NK-92 (cell line): ENCODE results near the gene GZF1.
A peak's percentile ranks its signal among the peaks of the same experiment; 100 is the strongest.

Experiments used
- DNase-seq: peaks from one replicate; lab custom pipeline; 2025; ENCODE audit not compliant: unreplicated experiment; lab: John Stamatoyannopoulos, UW

GZF1 gene

DNA sequence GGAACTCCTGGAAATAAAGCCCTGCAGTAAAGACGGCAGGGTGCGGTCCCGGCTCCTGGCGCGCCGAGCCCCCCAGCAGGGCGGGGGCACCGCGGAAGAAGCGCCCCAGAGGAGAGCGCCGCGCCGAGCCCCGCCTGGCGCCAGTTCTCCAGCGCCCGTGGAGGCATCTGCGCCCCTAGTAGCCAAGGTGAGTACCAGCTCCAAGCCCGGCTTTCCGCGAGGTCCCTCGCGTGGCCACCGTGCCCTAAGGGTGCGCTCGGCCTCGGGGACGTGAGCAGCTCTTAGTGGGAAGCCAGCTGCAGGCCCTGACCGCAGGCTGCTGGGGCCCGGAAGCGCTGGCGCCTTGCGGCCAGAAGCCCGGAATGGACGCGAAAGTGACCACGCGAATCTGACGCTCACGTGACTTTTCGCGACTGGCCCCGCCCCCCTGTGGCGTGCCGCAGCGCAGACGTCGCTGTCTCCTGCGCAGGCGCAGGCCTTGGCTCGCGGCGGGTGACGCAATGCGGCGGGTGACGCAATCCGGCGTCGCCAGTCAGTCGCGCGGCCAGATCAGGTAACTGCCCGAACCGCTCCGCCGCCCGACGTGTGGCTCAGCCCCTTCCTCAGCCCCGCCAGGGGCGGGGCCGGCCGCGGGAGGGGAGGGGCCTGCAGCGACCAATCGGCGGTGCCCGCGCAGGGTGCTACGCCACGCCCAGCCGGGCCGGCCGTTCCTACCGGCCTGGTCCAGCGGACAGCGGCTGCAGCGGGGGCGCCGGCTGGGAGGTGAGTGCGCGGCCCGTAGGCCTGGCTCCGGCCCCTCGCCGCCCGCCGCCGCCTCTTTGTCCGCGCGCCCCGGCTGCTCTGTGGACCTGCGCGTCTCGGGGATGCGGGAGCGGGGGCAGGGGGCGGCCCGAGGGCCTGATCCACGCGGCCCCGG lies at the start of gene GZF1:
Gene GZF1, plus strand, starts transcription at position 707 of the 916 bp plus-strand sequence. CDS start 2,202 bp downstream, outside the sequence.
- peak; percentile 82 for DNase-seq

DNA sequence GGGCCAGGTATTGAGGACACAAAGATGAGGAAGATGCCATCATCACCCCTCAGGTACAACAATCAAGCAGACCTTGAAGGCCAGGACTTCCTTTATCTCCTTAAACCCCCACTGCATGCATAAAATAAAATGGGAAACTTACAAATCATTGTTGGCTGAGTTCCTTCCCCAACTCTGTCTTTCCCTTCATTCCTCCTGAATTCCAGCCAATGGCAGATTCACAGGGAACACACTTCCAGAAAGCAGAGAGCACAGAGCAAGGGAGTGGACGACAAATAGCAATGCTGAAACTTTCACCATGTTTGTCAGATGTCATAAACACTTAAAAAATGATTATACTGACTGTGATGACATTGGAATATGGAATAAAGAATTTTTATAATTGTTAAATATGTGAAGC lies 48.7 kb upstream of the GZF1 start:
- no peak for DNase-seq

DNA sequence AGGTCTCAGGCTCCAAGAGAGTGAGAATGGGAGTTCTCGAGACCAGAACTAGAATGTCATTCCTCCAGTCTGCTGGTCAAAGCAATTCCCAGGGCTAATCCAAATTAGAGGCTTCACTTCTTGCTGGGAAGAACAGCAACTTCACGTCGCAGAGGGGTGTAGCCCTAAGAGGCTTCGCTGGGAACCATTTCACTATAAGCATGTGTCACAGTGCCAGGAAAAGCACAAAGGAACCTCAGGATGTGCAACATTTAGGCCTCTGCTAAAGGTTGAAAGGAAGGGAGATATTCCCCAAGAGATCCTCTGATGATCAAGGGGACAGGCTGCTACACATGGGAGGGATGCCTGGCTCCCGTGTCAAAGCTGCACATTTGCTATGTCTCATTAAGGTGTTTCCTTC lies 47.3 kb upstream of the GZF1 start:
- no peak for DNase-seq

DNA sequence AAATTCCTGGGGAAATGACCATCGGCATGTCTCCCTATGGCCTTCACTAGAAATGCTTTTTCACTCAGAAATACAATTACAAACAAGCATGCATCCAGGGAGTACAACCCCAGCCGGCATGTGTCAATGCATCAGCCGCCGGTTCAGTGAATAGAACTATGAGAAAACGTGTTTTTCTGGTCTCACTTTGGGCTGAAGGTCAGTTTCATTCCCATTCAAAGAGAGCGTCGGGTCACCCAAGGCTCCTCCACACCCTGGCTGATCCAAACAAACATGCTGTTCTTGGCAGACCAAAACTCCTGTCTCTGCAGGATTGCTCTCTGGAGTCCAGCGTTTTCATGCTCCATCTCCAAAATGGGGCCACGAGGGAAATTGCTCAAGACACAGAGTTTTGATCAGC lies 46.9 kb upstream of the GZF1 start:
- DNase-seq: no peak

DNA sequence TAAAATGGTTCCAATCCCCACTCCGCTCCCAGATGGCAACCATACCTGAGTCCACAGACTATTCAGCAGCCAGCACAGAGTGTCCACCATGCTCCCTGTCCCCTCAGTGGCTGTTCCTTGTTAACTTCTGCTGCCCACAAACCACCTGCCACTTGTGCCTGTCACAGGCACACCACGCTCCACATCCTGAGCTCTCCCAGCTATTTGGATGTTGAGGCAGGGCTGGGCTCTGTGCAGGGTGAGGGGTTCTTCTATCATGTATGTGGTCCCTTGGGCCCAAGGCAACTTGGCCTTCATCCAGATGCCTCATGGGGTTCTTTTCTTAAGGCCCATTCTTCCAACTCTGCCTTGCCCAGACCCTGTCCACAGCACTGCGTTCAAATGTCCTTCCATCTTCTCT lies 45.4 kb upstream of the GZF1 start:
- no peak for DNase-seq

DNA sequence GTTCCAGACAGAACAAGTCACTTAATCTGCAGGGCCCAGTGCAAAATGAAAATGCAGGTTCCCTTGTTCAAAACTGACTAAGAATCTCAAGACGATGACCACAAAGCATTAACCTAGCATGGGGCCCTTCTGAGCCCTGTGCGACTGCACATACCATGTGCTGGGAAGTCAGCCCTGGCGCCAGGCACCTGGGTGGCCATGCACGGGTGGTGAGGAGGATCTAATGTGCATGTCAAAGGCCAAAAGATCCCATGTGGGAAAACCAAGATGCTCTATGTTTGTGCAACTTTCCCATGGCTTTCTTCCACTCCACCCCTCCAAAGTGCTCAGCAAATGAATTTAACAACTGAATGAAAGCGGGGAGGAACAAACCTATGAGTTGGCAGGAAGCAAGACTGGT lies 44.9 kb upstream of the GZF1 start:
- DNase-seq: no peak

DNA sequence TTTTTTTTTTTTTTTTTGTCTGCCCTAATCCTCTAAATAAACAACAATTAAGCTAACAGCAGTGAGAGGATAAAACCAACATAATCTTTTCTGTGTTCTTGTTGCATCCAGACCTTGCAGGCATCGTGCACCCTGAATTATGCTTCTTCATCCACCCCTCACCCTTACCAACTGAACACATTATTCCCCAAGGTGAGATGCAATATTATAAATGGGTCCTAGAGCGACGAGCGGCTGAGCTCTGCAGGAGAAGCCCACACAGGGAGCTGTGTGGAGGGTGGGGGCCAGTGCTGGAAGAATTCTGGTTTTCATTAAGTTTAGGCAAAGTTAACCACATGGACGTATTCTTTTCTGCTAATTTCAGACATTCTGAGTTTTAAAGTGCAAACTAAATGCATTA lies 43.6 kb upstream of the GZF1 start:
- DNase-seq: no peak

DNA sequence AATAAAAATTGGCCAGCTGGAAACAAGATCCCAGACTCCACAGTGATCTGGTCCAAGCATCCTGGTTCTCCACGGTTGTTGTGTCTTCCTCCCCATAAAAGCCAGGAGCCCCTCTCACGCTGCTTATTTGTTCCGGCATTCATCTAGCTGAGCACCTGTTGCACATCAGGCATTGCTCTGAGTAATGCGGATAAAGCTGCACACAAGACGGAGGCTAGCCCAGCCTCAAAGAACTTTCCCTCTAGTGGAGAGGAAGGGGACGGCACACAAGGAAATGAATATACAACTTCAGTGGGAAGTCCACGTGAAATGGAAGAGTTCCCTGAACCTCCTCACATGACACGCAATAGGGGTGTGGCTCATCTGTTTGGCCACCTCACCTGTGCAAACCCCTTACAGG lies 41.7 kb upstream of the GZF1 start:
- no peak for DNase-seq

DNA sequence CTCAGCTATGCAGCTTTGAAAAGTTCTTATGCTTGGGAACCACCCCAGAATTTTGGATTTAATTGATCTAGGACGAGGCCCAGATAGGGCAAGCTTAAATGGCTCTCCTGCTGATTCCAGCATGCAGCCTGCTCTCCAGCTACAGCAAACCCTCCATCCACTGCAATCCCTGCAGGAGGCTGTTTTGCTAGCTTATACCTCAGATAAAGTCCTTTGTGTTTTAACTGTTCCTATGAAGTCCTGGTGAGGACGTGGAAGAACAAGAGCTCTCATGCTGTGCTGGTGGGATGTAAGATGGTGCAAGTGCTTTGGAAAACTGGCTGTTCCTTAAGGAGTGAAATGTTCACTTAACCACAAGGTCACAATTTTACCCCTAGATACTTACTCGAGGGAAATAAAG lies 36.9 kb upstream of the GZF1 start:
- no peak for DNase-seq

DNA sequence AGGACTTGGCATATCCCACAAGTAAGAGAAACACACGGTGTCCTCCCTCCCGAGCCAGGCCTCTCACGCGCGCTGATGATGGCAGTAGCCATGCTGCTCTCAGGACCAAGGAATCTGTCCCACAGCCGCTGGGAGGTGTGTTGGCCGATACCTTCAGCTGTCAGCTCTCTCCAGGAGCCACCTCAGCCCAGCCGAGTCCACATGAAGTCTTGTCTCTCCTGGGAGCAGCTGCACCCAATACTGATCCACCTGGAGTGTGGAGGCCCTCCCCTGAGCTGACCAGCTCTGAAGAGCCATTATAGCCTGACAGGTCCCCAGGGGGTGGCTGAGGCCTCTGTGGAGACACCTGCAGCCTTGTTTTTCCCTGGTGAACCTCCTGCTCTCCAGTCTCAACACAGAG lies 35.2 kb upstream of the GZF1 start:
- no peak for DNase-seq

DNA sequence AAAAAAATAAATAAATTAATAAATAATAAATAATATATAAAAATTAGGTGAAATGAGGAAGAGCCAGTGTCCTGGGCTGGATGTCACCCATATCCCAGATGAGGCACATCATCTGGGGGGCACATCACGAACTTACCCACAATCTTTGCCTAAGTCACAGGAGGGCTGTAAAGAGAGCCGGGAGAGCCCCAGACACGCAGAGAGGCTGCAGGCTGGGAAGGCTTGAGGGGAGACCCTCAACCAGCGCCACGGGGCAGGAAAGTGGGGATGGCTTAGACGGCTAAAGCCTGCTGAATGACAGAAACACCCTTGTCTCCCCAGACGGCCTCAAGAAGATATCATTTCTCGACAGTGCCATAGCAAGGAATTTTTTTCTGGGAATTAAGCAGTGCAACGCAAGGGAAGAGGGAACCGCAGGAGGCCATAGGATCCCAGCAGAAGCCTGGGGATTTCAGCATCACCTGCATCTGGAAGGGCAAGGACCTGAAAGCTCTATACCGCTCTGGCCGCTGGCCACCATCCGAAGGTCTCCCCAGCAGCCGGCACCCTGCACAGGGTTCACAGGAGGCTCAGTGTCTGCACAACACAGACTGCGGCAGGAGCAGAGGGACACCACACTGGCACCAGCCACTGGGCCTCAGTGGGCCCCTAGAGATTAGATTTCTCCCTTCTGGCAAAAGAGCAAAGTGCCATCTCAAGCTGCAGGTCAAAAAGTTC lies 34.2 kb upstream of the GZF1 start:
- DNase-seq: no peak

DNA sequence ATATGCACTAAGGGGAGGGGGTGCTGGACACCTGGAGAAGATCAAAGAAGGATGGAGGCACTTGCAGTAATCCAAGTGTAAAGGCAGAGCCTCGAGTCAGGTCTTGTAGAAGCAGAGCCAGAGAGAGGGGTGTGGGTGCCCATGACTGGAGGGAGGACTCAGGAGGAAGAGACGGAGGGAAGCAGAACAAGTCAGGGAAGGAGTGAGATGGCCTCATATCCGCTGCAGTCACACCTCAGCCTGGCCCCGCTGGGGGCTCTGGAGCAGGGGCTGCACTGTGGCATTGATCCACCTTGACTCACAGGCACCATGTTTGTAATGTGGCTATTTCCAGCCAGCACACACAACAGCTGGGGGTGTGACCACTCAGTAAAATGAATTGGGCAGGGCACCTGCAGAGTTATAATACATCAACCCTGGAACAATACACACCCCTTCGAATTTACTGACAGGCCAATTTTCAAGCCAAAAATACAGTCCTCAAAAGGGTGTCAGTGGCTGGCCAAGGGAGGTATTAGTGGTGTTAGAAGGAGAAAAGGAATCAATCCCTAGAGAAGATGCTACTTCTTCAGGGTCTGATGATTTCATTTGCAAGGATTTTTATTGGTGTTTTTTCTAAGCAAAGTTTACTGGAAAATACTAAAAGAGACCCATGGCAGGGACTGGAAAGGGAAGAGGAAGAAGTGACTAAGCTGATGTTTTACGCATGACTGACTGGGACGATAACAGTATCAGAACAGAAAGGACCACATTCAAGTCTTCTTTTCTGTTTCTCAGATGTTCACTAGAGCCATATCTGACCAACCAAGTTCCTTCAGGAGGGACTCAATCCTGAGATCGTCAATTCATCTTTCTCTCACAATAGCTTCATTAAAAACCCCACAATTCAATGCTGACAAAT lies 30.3 kb upstream of the GZF1 start:
- DNase-seq: no peak

DNA sequence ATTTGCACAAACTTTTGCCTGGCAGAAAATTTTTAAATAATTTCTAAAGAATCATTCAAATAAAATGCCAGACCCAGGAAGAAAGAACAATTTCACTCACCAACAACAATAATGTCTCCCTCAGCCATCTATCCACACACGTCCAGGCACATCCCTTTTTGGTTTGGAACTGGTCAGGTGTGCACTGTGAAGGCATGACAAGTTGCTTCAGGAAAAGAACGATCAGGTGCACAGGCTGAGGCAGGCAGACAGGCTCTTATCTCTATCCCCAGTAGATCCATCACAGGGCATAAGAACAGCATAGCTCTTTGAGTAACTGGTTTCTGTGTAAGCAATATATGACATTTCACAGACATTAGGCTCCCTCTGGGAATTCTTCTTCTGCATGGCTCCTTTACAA lies 29.5 kb upstream of the GZF1 start:
- DNase-seq: no peak

DNA sequence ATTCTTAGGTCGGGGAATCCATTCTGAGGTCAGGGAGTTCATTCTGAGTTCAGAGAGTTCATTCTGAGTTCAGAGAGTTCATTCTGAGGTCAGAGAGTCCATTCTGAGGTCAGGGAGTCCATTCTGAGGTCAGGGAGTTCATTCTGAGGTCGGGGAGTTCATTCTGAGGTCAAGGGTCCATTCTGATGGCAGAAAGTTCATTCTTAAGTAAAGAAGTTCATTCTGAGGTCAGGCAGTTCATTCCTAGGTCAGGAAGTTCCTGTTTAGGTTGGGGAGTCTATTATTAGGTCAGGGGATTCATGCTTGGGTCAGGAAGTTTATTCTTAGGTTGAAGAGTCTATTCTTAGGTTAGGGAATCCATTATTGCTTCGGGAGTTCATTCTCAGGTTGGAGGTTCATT lies 27.9 kb upstream of the GZF1 start:
- DNase-seq: no peak

DNA sequence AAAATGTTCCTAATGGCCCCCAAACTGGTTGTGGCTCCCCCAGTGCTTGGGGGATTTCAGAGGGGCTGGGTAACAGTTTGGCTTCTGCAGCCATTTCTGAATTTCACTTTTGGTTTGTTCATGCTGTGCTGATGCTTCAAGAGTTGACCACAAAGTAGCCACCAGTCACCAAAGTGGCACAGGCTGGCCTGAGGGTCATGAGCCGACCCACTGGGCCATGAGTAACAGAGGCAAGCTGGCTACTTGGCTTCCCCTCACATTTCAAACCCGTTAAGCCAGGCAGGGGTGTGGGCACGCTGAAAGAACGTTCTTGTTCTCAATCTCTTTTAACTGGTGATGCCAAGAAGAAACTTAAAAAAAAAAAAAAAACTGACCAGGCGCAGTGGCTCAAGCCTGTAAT lies 26.5 kb upstream of the GZF1 start:
- no peak for DNase-seq

DNA sequence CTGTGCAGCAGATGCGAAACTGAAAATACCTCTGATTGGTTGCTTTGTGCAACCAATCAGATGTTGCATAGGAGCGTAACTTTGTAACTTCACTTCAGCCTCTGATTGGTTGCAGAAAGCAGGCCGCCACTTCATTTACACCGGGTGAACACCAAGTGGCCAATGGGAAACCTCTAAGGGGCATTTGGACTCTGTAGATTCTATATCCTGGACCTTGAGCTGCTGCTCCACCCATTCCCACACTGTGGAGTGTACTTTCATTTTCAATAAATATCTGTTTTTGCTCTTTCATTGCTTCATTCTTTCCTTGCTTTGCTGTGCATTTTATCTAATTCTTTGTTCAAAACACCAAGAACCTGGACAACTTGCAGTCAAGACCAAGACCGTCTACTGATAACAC lies 25.5 kb upstream of the GZF1 start:
- DNase-seq: no peak

DNA sequence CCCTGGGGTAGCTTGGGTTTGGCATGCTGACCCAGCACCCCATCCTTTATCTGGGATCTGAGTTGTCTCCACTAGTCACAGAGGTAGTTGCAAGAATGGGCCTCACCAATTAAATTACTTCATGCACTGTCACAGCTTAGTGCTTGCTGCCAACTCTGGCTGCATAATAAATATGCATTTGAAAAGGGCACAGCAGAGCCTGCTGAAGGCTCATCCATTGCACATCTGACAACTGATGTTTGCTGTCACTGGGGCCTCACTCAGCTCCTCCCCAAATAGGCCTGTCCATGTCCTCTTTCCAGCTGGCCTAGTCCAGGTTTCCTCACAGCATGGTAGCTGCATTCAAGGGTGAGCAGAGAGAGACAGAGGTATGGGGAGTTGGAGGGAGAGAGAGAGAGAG lies 24.7 kb upstream of the GZF1 start:
- no peak for DNase-seq

DNA sequence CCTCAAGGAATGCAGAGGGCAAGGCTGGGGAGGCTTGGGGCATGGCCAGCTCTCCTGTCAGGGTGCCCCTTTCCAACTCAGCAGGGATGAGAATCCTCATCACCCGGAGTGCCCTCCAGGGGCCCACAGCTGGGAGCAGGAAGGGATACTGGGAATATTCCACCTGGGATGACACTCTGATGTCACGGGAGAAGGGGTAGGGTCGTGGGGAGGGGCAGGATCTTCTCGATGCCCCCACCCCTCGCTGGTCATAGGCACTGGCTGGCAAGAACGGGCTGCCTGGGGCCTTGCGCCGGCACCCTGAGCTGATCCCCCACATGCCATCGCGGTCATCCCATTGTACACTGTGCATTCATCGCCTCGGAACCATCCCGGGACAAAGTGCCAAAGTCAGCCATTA lies 22.0 kb upstream of the GZF1 start:
- no peak for DNase-seq

DNA sequence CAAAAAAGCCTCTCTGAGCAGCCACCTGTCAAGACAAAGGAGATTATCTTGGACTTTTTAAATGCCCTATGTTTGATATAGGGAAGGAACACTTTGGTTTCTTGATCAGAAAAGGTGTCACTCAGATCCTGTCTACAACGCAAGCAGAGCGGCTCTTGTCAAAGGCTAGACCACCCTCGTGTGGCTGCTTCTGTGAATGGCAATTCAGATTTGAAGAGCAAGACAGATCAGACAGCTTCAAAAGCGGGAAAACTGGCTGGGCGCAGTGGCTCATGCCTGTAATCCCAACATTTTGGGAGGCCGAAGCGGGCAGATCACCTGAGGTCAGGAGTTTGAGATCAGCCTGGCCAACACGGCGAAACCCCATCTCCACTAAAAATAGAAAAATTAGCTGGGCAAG lies 21.5 kb upstream of the GZF1 start:
- no peak for DNase-seq

DNA sequence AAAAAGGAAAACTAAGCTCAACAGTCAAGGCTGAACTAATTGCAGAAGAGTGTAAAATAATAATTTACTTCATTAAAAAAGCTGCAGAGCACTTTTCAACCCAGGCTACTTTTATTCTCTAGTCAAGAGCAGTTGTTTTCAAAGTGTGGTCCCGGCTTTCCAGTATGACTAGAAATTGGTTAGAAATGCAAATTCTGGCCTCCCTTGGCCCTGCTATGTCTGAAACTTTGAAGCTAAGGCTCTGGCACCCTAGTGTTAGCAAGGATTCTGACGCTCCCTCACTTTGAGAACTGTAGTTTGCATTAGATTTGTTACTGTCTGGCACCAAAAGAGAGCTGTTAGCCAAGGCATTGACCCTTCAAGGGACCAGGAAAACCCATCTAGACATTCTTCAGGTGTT lies 20.9 kb upstream of the GZF1 start:
- DNase-seq: no peak

DNA sequence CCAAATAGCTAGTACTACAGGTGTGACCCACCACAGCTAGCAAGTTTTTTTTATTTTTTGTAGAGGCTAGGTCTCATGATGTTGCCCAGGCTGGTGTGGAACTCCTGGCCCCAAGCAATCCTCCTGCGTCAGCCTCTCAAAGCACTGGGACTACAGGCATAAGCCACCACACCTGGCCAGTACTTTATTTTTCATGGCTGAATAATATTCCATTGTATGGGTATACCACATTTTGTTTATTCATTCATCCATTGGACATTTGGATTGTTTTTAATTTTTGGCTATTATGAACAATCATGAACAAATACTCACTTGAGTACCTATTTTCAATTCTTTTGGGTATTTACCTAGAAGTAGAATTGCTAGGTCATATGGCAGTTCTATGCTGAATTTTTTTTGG lies 18.4 kb upstream of the GZF1 start:
- no peak for DNase-seq

DNA sequence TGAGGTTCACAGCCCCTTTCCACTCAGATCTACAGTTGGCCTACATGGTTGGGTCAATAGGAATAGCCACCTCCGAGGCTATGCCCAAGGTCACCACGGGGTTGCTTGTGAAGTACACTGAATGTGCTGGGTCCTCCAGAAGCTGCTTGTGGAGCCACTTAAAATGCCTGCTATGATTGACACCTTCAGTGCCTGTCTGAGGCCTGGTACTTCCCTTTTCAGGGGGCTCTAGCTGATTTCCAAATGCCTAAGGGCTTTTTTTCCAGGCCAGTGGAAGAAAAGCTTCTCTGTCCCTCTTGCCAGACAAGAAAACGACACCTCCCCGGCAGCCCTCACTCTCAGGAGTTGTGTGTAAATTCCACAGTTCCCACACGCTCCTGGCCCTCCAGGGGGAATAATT lies 17.6 kb upstream of the GZF1 start:
- DNase-seq: no peak
